ENCODE measurements around the gene CRYAB. TPM values are rescaled to one million over a fixed set of nuclear protein-coding genes. Genes with fewer than 3 reads are reported as not detected.
"Not testable (repeated sequence)": the region's sequence is repeated elsewhere in the genome, so short reads cannot be mapped to it uniquely, and the experiment has no call there.

Gene CRYAB
- total RNA-seq, 1 donor from 2014 or later, result 4.8 TPM

- ATAC-seq, result no peak
These were observed 22.7 kb upstream of the CRYAB start for GRCh38 chr11:111934306-111934705.

GRCh38 chr11:111933872-111934271 lies 22.3 kb upstream of the CRYAB start:
- DNase-seq (ENCODE audit: low spot score) (no peak), ATAC-seq (no peak)

More at GRCh38 chr11:111934306-111934705, 22.7 kb upstream of the CRYAB start:
- peak; percentile 42 for DNase-seq (ENCODE audit: low spot score)

GRCh38 chr11:111933176-111933575 lies 21.6 kb upstream of the CRYAB start:
- ATAC-seq; DNase-seq (ENCODE audit: low spot score): not testable (repeated sequence)

GRCh38 chr11:111932611-111932950 lies 21.0 kb upstream of the CRYAB start:
- no peak for DNase-seq (ENCODE audit: low spot score)
- no peak for ATAC-seq

- ATAC-seq (no peak), DNase-seq (ENCODE audit: low spot score) (no peak)
These were observed 18.9 kb upstream of the CRYAB start for GRCh38 chr11:111930472-111930871.

GRCh38 chr11:111926505-111927391 lies 15.2 kb upstream of the CRYAB start:
- DNase-seq (ENCODE audit: low spot score), result peak; percentile 98
- ATAC-seq, result peak; percentile 88

- DNase-seq (ENCODE audit: low spot score) (no peak), ATAC-seq (no peak)
These were observed 14.4 kb upstream of the CRYAB start for GRCh38 chr11:111925953-111926352.

GRCh38 chr11:111923951-111924350 lies 12.4 kb upstream of the CRYAB start:
- no peak for ATAC-seq

GRCh38 chr11:111923351-111923788 lies 11.8 kb upstream of the CRYAB start:
- DNase-seq (ENCODE audit: low spot score) (no peak), ATAC-seq (no peak)

More at GRCh38 chr11:111923951-111924350, 12.4 kb upstream of the CRYAB start:
- DNase-seq (ENCODE audit: low spot score), result no peak

GRCh38 chr11:111922803-111923202 lies 11.2 kb upstream of the CRYAB start:
- DNase-seq (ENCODE audit: low spot score) (no peak), ATAC-seq (no peak)

GRCh38 chr11:111921541-111922230 lies 10.1 kb upstream of the CRYAB start:
- no peak for DNase-seq (ENCODE audit: low spot score)
- ATAC-seq, result no peak

- DNase-seq (ENCODE audit: low spot score) (no peak), ATAC-seq (no peak)
These were observed 9.3 kb upstream of the CRYAB start for GRCh38 chr11:111920908-111921307.

- DNase-seq (ENCODE audit: low spot score) (peak; percentile 91), ATAC-seq (peak; percentile 89)
These were observed 7.1 kb upstream of the CRYAB start, which contains the start of gene C11orf52 for GRCh38 chr11:111918390-111919256. C11orf52 (plus strand) TSS chr11:111918913; CDS start chr11:111918973, 60 bp downstream.

GRCh38 chr11:111917788-111918187 lies 6.2 kb upstream of the CRYAB start:
- ATAC-seq (no peak), DNase-seq (ENCODE audit: low spot score) (no peak)

GRCh38 chr11:111917312-111917711 lies 5.7 kb upstream of the CRYAB start:
- DNase-seq (ENCODE audit: low spot score), result no peak
- no peak for ATAC-seq

- no peak for ATAC-seq
- no peak for DNase-seq (ENCODE audit: low spot score)
These were observed 5.2 kb upstream of the CRYAB start for GRCh38 chr11:111916768-111917167.

- DNase-seq (ENCODE audit: low spot score), result no peak
- no peak for ATAC-seq
These were observed 2.4 kb upstream of the CRYAB start for GRCh38 chr11:111913997-111914396.

- ATAC-seq (no peak), DNase-seq (ENCODE audit: low spot score) (no peak)
These were observed 1.7 kb upstream of the CRYAB start for GRCh38 chr11:111913031-111913861.

GRCh38 chr11:111912535-111912934 lies 965 bp upstream of the CRYAB start, which contains the start of gene HSPB2:
HSPB2 (plus strand) TSS chr11:111912734; CDS start chr11:111912830, 96 bp downstream.
- no peak for ATAC-seq
- no peak for DNase-seq (ENCODE audit: low spot score)
